GM23248 (cell line): ENCODE measurements around the gene OSBPL7. TPM values are rescaled to one million over a fixed set of nuclear protein-coding genes. Genes with fewer than 3 reads are reported as not detected.
"Not testable (repeated sequence)": the region's sequence is repeated elsewhere in the genome, so short reads cannot be mapped to it uniquely, and the experiment has no call there.

ENCODE experiments used
- DNase-seq: peaks from one replicate; pipeline ENCODE4 v3.0.0-alpha.2; 2015
- H2AFZ ChIP-seq: fragments of 200-600 bp; sonication (generic); 2 replicates; pipeline ENCODE4 v1.6.1; 2016; ENCODE audit warnings: antibody characterized with exemption
- H3F3A ChIP-seq: fragments of 200-600 bp; sonication (generic); 2 replicates; pipeline ENCODE4 v1.6.1; 2016; ENCODE audit warnings: mild to moderate bottlenecking, antibody characterized with exemption, mixed run types; ENCODE audit not compliant: insufficient read depth
- H3K27ac ChIP-seq: fragments of 200-600 bp; sonication (generic); 2 replicates; pipeline ENCODE4 v1.5.1; 2016; ENCODE audit warnings: mild to moderate bottlenecking
- H3K27me3 ChIP-seq: fragments of 200-600 bp; sonication (generic); replicated peaks from 2 replicates; pipeline ENCODE4 v1.6.1; 2016; ENCODE audit warnings: mild to moderate bottlenecking; ENCODE audit not compliant: insufficient read depth
- H3K36me3 ChIP-seq: fragments of 200-600 bp; sonication (generic); 2 replicates; pipeline ENCODE4 v1.6.1; 2016; ENCODE audit warnings: low read depth, mild to moderate bottlenecking
- H3K4me1 ChIP-seq: fragments of 200-600 bp; sonication (generic); 2 replicates; pipeline ENCODE4 v1.6.1; 2016; ENCODE audit warnings: mild to moderate bottlenecking; ENCODE audit not compliant: insufficient read depth
- H3K4me2 ChIP-seq: fragments of 200-600 bp; sonication (generic); one replicate; pipeline ENCODE4 v1.6.1; 2016; ENCODE audit warnings: mild to moderate bottlenecking; ENCODE audit not compliant: unreplicated experiment
- H3K4me3 ChIP-seq: fragments of 200-600 bp; sonication (generic); 2 replicates; pipeline ENCODE4 v1.5.1; 2016; ENCODE audit warnings: mild to moderate bottlenecking
- H3K79me2 ChIP-seq: fragments of 200-600 bp; sonication (generic); 2 replicates; pipeline ENCODE4 v1.6.1; 2016; ENCODE audit warnings: mild to moderate bottlenecking; ENCODE audit not compliant: insufficient read depth
- H3K9ac ChIP-seq: fragments of 200-600 bp; sonication (generic); 2 replicates; pipeline ENCODE4 v1.6.1; 2016; ENCODE audit warnings: mild to moderate bottlenecking
- H3K9me2 ChIP-seq: fragments of 200-600 bp; sonication (generic); 2 replicates; pipeline ENCODE4 v1.6.1; 2016; ENCODE audit warnings: mixed run types, mild to moderate bottlenecking, moderate library complexity; ENCODE audit not compliant: insufficient read depth
- H3K9me3 ChIP-seq: fragments of 200-600 bp; sonication (generic); one replicate; pipeline ENCODE4 v1.6.1; 2017; ENCODE audit warnings: low read depth
- H4K20me1 ChIP-seq: fragments of 200-600 bp; sonication (generic); 2 replicates; pipeline ENCODE4 v1.6.0; 2016; ENCODE audit not compliant: insufficient read depth
- EZH2 ChIP-seq: fragments of 200-600 bp; sonication (generic); IDR thresholded peaks from 2 replicates; pipeline ENCODE4 v1.6.1; 2018; ENCODE audit warnings: antibody characterized with exemption, mild to moderate bottlenecking; ENCODE audit not compliant: insufficient read depth, poor library complexity, severe bottlenecking
- EZH2phosphoT487 ChIP-seq: fragments of 200-600 bp; sonication (generic); IDR thresholded peaks from 2 replicates; pipeline ENCODE4 v1.6.1; 2018; ENCODE audit warnings: antibody characterized with exemption, moderate library complexity, mild to moderate bottlenecking, low read depth; ENCODE audit not compliant: insufficient read depth
- WGBS, 2 experiments: methylation state at CpG; one replicate each; pipeline ENCODE4 v1.1.6; 2015 to 2017; ENCODE audit warnings: low lambda C conversion rate in 2 of 2, low coverage in 1 of 2; ENCODE audit errors: missing lambda C conversion rate in 2 of 2; 5-methylcytosine and 5-hydroxymethylcytosine counted together
- in situ Hi-C: fragments of 300-500 bp; cut with MboI; formaldehyde crosslinking; loops from 2 replicates; pipeline ENCODE4 v1.15.0; 2020
- polyA plus RNA-seq: library from polyadenylated mRNA; unstranded; fragments of >200 nt; fragmentation: Nextera tagmentation; extraction: Ambion mirVana; gene quantifications from 2 replicates; pipeline ENCODE4 v1.2.1, GENCODE V29; 2016
- total RNA-seq: library from RNA; depleted of rRNA; stranded (reverse); fragments of >200 nt; shearing (Covaris generic); gene quantifications from 2 replicates; pipeline ENCODE4 v1.2.3, GENCODE V29; 2014

OSBPL7 gene
- total and polyA plus RNA-seq, 2 experiments from 2014 or later: 2.0 to 5.0 TPM

DNA sequence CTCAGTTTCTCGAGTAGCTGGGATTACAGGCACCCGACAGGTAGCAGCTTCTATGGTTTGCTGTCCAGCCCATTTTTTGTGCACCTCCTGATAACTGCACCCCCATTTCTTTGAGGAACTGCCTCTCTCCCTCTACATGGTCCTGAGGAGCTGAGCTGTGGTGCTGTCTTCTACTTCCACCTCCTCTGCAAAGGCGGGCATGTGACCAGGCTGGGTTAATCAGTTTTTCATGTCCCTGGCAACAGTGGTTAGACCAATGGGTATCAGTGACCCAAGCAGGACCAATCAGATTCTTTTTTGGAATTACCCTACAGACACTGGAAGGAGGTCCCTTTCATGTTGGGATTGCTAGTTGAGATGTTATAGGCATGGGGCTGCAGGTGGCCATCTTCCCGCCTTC, 47.3 kb downstream of the OSBPL7 start:
- no peaks in the 10 kb centered on the region for H3K36me3 ChIP-seq
- no peak overlapping the region for H2AFZ ChIP-seq
- no peaks in the 10 kb centered on the region for H3F3A ChIP-seq
- H3K27me3 ChIP-seq: peaks cover 42% of the 10 kb centered on the region
- no peak overlapping the region for H3K4me3 ChIP-seq
- in situ Hi-C loops: no loop called here
- H3K9me2 ChIP-seq: no peaks in the 10 kb centered on the region
- H3K9ac ChIP-seq: no peak overlapping the region
- no peaks in the 10 kb centered on the region for H3K9me3 ChIP-seq
- H3K79me2 ChIP-seq: no peaks in the 10 kb centered on the region
- 46 to 53% methylated on average over 4 of the region's 4 CpGs for WGBS, 2 experiments
- TF ChIP-seq EZH2phosphoT487 (no peak), EZH2 (no peak)
- no peaks in the 10 kb centered on the region for H4K20me1 ChIP-seq
- H3K4me2 ChIP-seq: no peak overlapping the region
- no peak for DNase-seq
- H3K4me1 ChIP-seq: no peaks in the 10 kb centered on the region
- H3K27ac ChIP-seq: no peak overlapping the region

DNA sequence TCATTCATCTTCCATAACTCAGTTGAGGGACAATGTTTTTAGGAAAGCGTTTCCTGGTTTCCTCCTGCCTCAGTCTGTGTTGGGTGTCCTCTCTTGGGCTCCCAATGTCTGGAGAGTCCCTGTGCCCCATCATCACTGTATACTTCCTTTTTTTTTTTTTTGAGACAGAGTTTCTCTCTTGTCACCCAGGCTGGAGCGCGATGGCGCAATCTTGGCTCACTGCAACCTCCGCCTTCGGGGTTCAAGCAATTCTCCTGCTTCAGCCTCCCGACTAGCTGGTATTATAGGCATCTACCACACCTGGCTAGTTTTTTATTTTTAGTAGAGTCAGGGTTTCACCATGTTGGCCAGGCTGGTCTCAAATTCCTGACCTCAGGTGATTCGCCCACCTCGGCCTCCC, 47.9 kb downstream of the OSBPL7 start:
- H3K9ac ChIP-seq, H3K4me2 ChIP-seq, H3K9me2 ChIP-seq, DNase-seq, in situ Hi-C loops, H3K4me1 ChIP-seq, H3K79me2 ChIP-seq, H3K4me3 ChIP-seq, H3K27ac ChIP-seq, H3K36me3 ChIP-seq, H2AFZ ChIP-seq, H3F3A ChIP-seq, H4K20me1 ChIP-seq, H3K9me3 ChIP-seq: not testable (repeated sequence)
- WGBS, 2 experiments: 68 to 77% methylated on average over 3 to 9 of the region's 9 CpGs
- H3K27me3 ChIP-seq: peaks cover 40% of the 10 kb centered on the region

DNA sequence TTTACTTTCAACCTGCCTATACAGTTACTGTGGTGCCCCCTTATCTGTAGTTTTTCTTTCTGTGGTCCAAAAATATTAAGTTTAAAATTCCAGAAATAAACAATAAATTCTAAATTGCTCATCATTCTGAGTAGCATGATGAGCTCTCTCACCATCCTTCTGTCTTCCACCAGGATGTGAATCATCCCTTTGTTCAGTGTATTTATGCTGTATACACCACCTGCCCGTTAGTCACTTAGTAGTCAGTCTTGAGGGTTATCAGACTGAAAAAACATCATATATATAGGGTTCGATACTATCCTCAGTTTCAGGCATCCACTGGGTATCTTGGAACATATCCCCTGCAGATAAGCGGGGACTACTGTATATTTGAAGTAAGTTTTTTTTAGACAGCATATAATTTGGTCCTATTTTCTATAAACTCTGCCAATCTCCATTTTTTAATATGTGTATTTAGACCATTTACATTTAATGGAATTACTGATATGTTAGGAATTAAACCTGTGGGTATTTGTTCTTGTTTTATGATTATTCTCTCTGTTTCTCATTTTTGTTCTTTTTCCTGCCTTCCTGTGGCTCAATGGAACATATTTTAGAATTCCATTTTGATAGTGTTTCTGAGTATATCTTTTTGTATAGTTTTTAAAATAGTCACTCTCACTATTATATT, 57.5 kb downstream of the OSBPL7 start:
- Histone ChIP-seq H3K9me3 (no peaks in the 10 kb centered on the region), H3K9ac (no peak overlapping the region), H3K27me3 (no peaks in the 10 kb centered on the region; the same call in 1 of the 2 replicates), H3K4me2 (no peak overlapping the region), H3K36me3 (no peaks in the 10 kb centered on the region), H3F3A (no peaks in the 10 kb centered on the region), H3K4me3 (no peak overlapping the region), H3K27ac (no peak overlapping the region), H3K4me1 (no peaks in the 10 kb centered on the region), H4K20me1 (no peaks in the 10 kb centered on the region), H2AFZ (no peak overlapping the region), H3K9me2 (no peaks in the 10 kb centered on the region), H3K79me2 (no peaks in the 10 kb centered on the region)
- WGBS, 2 experiments: 54 to 58% methylated on average over 3 of the region's 3 CpGs
- DNase-seq: peak; percentile 33
- TF ChIP-seq EZH2phosphoT487: no peak
- TF ChIP-seq EZH2: no peak
- in situ Hi-C loops: no loop called here

DNA sequence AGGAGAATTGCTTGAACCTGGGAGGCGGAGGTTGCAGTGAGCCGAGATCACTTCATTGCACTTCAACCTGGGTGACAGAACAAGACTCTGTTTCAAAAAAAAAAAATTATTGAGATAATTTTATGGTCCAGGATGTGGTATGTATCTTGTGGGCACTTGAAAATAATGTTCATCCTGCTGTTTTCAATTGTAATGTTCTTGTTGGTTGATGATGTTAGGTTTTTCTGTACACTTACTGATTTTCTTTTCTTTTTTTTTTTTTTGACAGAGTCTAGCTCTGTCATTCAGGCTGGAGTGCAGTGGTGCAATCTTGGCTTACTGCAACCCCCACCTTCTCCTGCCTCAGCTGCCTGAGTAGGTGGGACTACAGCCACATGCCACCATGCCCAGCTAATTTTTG, 58.9 kb downstream of the OSBPL7 start:
- DNase-seq: no peak
- H3K4me3 ChIP-seq: no peak overlapping the region
- H2AFZ ChIP-seq: no peak overlapping the region
- H3F3A ChIP-seq: no peaks in the 10 kb centered on the region
- H3K9me2 ChIP-seq: no peaks in the 10 kb centered on the region
- no peaks in the 10 kb centered on the region for H3K79me2 ChIP-seq
- no peaks in the 10 kb centered on the region for H3K36me3 ChIP-seq
- in situ Hi-C loops: no loop called here
- 0 out of 2 replicates have a peak, but pooled peaks cover under 1% of the 10 kb centered on the region for H3K4me1 ChIP-seq
- no peak overlapping the region for H3K9ac ChIP-seq
- 79 to 96% methylated on average over 2 of the region's 2 CpGs for WGBS, 2 experiments
- H3K9me3 ChIP-seq: no peaks in the 10 kb centered on the region
- no peak overlapping the region for H3K27ac ChIP-seq
- no peak for TF ChIP-seq EZH2phosphoT487
- TF ChIP-seq EZH2: no peak
- H3K4me2 ChIP-seq: no peak overlapping the region
- no peaks in the 10 kb centered on the region; the same call in 1 of the 2 replicates for H3K27me3 ChIP-seq
- H4K20me1 ChIP-seq: no peaks in the 10 kb centered on the region
